Stomach (tissue), 9 donors: Measurements from ENCODE around the gene CTDSPL2. TPM values are rescaled to one million over a fixed set of nuclear protein-coding genes. Genes with fewer than 3 reads are reported as not detected.

ENCODE experiments used
- DNase-seq, 2 donors: peaks; one replicate each; pipeline versions ENCODE4 v3.0.0 to v3.0.0-alpha.2; 2013 to 2019
- H3K27ac ChIP-seq, 5 donors: fragments of 200-600 bp in 4 of 5; sonication (generic) in 4 of 5; one replicate each; pipeline ENCODE4 v1.5.1; 2013 to 2019; ENCODE audit warnings: mild to moderate bottlenecking in 1 of 5, moderate library complexity in 1 of 5
- H3K27me3 ChIP-seq, 3 donors: fragments of 200-600 bp; sonication (generic); one replicate each; pipeline ENCODE4 v1.5.1; 2017 to 2019; ENCODE audit warnings: mixed run types in 1 of 3
- H3K36me3 ChIP-seq, 4 donors: fragments of 200-600 bp; sonication (generic); 1 replicate in 3 of 4; 2 replicates in 1 of 4; pipeline ENCODE4 v1.5.1; 2016 to 2019
- H3K4me1 ChIP-seq, 4 donors: fragments of 200-600 bp; sonication (generic); one replicate each; pipeline ENCODE4 v1.5.1; 2016 to 2019
- H3K4me3 ChIP-seq, 4 donors: fragments of 200-600 bp; sonication (generic) in 3 of 4; one replicate each; pipeline ENCODE4 v1.5.1; 2016 to 2019; ENCODE audit warnings: mild to moderate bottlenecking in 1 of 4
- H3K9me3 ChIP-seq, 4 donors: fragments of 200-600 bp; sonication (generic); one replicate each; pipeline ENCODE4 v1.5.1; 2016 to 2019
- EP300 ChIP-seq: sonication (generic); formaldehyde crosslinking; IDR thresholded peaks from one replicate; pipeline ENCODE4 v1.6.1; 2017; ENCODE audit warnings: antibody characterized with exemption
- POLR2A ChIP-seq, 4 donors: fragments of 450-650 bp; IDR thresholded peaks; one replicate each; pipeline ENCODE4 v1.6.1; 2016; ENCODE audit warnings: antibody characterized with exemption in 4 of 4, control low read depth in 2 of 4, mild to moderate bottlenecking in 1 of 4, moderate library complexity in 1 of 4
- POLR2AphosphoS5 ChIP-seq, 3 donors: sonication (generic); formaldehyde crosslinking; IDR thresholded peaks; one replicate each; pipeline ENCODE4 v1.6.1; 2016; ENCODE audit warnings: antibody characterized with exemption in 3 of 3
- WGBS, 5 donors: extraction: QIAGEN DNeasy Blood & Tissue Kit in 3 of 5; methylation state at CpG; one replicate each; pipeline versions ENCODE4 v1.1.5 to v1.1.7; 2013 to 2018; 5-methylcytosine and 5-hydroxymethylcytosine counted together
- intact Hi-C: fragments of 100-400 bp; cut with DNase I; formaldehyde crosslinking; loops from one replicate; pipeline ENCODE4 v1.15.1; 2023; ENCODE audit warnings: low total_unique reads
- polyA plus RNA-seq, 3 donors: library from polyadenylated mRNA; stranded (reverse); fragments of 200-250 nt; gene quantifications; one replicate each; pipeline ENCODE4 v1.2.3, GENCODE V29; 2013
- total RNA-seq, 5 donors: library from RNA; depleted of rRNA; stranded (reverse); fragments of >200 nt; gene quantifications; one replicate each; pipeline versions ENCODE4 v1.1.0 to v1.2.3, GENCODE V29; 2014 to 2016
- TF ChIP-seq, protein P1 (sequence below), 7 experiments: fragments of 450-650 bp in 4 of 7; fragments of 200-600 bp in 3 of 7; sonication (generic) in 3 of 7; IDR thresholded peaks; one replicate each; pipeline ENCODE4 v1.5.1; 2016 to 2019; ENCODE audit warnings: antibody characterized with exemption in 7 of 7, control low read depth in 2 of 7, mild to moderate bottlenecking in 1 of 7
- donor health status: healthy with polysubstance abuse.
- donor health status: Bipolar disorder and iron deficiency.
- donor health status: healthy.

Gene CTDSPL2
- total and polyA plus RNA-seq, 8 donors, result 3.5 to 94.2 (median 9.9) TPM

DNA sequence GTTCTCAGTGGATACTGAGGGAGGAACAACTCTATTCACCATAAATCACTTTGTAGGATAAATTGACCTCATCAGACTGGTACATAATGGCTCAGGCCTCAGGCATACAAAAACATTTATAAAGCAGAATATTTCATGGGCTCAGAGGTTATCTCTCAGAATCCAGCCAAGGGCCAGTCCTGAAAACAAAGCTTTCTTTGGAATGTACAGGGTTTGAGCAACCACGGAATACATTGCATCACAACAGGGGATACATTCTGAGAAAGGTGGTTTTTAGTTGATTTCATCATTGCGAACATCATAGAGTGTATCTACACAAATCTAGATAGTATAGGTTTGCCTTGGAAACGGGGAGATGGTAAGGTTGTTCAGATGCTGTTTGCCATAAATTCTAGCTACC lies 33.4 kb upstream of the CTDSPL2 start:
- no peaks in the 10 kb centered on the region for H3K4me1 ChIP-seq
- peaks cover 0 to 15% (median 11%) of the 10 kb centered on the region in 4 donors for H3K36me3 ChIP-seq
- H3K27ac ChIP-seq, result no peak overlapping the region
- H3K27me3 ChIP-seq, result no peaks in the 10 kb centered on the region
- intact Hi-C loops, result no loop called here
- TF ChIP-seq POLR2A (IDR thresholded peaks at IDR 0.05) (no peak), EP300 (no peak), POLR2AphosphoS5 (IDR thresholded peaks at IDR 0.05) (no peak)
- TF ChIP-seq, protein P1, sequence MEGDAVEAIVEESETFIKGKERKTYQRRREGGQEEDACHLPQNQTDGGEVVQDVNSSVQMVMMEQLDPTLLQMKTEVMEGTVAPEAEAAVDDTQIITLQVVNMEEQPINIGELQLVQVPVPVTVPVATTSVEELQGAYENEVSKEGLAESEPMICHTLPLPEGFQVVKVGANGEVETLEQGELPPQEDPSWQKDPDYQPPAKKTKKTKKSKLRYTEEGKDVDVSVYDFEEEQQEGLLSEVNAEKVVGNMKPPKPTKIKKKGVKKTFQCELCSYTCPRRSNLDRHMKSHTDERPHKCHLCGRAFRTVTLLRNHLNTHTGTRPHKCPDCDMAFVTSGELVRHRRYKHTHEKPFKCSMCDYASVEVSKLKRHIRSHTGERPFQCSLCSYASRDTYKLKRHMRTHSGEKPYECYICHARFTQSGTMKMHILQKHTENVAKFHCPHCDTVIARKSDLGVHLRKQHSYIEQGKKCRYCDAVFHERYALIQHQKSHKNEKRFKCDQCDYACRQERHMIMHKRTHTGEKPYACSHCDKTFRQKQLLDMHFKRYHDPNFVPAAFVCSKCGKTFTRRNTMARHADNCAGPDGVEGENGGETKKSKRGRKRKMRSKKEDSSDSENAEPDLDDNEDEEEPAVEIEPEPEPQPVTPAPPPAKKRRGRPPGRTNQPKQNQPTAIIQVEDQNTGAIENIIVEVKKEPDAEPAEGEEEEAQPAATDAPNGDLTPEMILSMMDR (IDR thresholded peaks at IDR 0.05), result no peak
- no peak for DNase-seq
- no peaks in the 10 kb centered on the region for H3K9me3 ChIP-seq
- no peak overlapping the region for H3K4me3 ChIP-seq
- WGBS, 5 donors, result 81 to 95% (median 89%) methylated on average over 3 of the region's 3 CpGs

DNA sequence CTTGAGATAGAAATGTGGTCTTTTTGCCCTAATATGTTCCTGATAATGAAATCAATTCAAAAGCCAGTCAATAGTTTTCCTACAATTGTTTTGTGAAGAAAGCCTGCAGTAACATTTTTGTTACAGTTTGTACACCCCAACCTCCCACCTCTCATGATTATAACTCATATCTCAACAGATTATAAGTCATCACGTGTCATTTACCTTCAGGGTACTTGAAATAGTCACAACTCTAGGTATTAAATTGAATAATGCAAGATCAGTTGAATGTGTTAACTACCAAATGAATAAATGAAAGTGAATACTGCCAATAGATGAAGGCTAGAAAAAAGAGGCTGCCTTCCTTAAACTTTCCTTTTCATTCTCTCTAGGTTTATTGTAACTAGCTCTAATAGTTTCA lies 32.9 kb upstream of the CTDSPL2 start:
- DNase-seq, result no peak
- no peak overlapping the region for H3K4me3 ChIP-seq
- intact Hi-C loops, result no loop called here
- no peaks in the 10 kb centered on the region for H3K9me3 ChIP-seq
- no peak for TF ChIP-seq POLR2A (IDR thresholded peaks at IDR 0.05)
- no peak for TF ChIP-seq EP300
- no peak for TF ChIP-seq POLR2AphosphoS5 (IDR thresholded peaks at IDR 0.05)
- TF ChIP-seq, protein P1 (IDR thresholded peaks at IDR 0.05), result no peak
- peaks cover 0 to 10% (median 7%) of the 10 kb centered on the region in 4 donors for H3K36me3 ChIP-seq
- no peak overlapping the region for H3K27ac ChIP-seq
- 74 to 91% (median 84%) methylated on average over 1 of the region's 1 CpG for WGBS, 5 donors
- H3K27me3 ChIP-seq, result no peaks in the 10 kb centered on the region
- H3K4me1 ChIP-seq, result no peaks in the 10 kb centered on the region

- WGBS, 5 donors, result 81 to 88% (median 86%) methylated on average over 1 of the region's 1 CpG
- no peak for TF ChIP-seq POLR2AphosphoS5 (IDR thresholded peaks at IDR 0.05)
- TF ChIP-seq POLR2A (IDR thresholded peaks at IDR 0.05), result no peak
- TF ChIP-seq, protein P1 (IDR thresholded peaks at IDR 0.05), result no peak
- TF ChIP-seq EP300, result no peak
- Histone ChIP-seq H3K4me3 (no peak overlapping the region), H3K4me1 (no peaks in the 10 kb centered on the region), H3K27me3 (no peaks in the 10 kb centered on the region), H3K27ac (no peak overlapping the region), H3K9me3 (no peaks in the 10 kb centered on the region), H3K36me3 (peaks cover 0 to 16% (median 8%) of the 10 kb centered on the region in 4 donors)
- intact Hi-C loops, result no loop called here
- DNase-seq, result no peak
Measured at GRCh38 chr15:44397869-44398268, 29.6 kb upstream of the CTDSPL2 start.

DNA sequence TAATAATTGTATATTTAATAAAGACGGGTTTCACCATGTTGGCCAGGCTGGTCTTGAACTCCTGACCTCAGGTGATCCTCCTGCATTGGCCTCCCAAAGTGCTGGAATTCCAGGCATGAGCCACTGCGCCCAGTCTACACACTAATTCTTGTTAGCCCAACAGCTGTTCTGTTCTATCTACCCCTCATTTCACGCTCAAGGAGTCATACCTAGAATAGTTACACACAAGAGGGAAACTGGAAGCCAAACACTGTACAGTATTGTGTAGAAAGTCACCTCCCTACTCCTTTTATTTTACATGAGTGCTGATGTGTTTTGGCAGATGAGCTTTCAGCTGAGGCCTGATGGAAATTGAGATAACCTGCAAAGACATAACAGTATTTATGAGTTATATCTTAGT lies 13.4 kb upstream of the CTDSPL2 start:
- TF ChIP-seq, protein P1 (IDR thresholded peaks at IDR 0.05), result no peak
- TF ChIP-seq EP300 (no peak), POLR2A (IDR thresholded peaks at IDR 0.05) (no peak)
- H3K9me3 ChIP-seq, result no peaks in the 10 kb centered on the region
- intact Hi-C loops, result no loop called here
- 86 to 98% (median 93%) methylated on average over 3 of the region's 3 CpGs for WGBS, 5 donors
- H3K4me3 ChIP-seq, result no peak overlapping the region
- no peaks in the 10 kb centered on the region for H3K4me1 ChIP-seq
- peaks cover 0 to 36% (median 17%) of the 10 kb centered on the region in 4 donors for H3K36me3 ChIP-seq
- no peaks in the 10 kb centered on the region for H3K27me3 ChIP-seq
- DNase-seq, result no peak
- no peak overlapping the region for H3K27ac ChIP-seq
